HuH-7.5 (cell line): Measurements from ENCODE around the gene IHH.

Experiments
- DNase-seq: peaks from one replicate; pipeline ENCODE4 v3.0.0; 2011; ENCODE audit warnings: low spot score

The IHH gene

GRCh38 chr2:219073413-219074129 is 12.8 kb upstream of the IHH start:
- peak; percentile 61 for DNase-seq

- DNase-seq, result no peak
Observed at GRCh38 chr2:219072741-219073250, 12.1 kb upstream of the IHH start.

DNA sequence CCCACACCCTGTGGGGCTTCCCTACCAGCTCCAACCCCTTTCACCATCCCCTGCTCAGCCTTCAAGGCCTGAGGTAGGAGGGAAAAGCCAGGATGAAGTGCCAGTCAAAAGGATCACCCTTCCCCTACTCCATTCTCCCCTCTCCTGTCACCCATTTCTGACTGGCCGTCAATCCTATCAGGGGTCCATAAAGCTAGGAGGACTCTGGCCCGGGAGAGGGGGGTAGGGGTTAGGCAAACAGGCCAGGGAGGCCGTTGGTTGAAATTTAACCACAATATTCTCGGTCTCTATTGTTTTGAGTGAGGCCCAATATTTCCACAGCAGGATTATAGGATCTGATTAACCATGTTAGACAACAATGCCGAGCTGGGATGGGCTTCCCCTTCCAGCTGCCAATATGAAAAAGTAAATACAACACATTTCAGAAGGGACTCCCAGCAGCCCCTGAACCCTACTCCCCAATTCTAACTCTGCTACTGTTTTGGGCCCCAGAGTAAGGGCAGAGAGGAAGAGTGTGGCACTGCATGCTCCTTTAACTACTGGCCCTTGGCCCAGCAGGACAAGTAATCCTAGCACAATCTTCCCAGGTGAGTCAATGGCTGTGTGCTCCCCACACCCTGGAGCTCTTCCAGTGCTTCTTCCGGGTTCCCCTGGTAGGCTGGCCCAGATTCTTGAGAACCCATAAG is 10.6 kb upstream of the IHH start:
- DNase-seq, result no peak

- DNase-seq, result no peak
Observed at GRCh38 chr2:219065484-219065883, 4.8 kb upstream of the IHH start.

DNA sequence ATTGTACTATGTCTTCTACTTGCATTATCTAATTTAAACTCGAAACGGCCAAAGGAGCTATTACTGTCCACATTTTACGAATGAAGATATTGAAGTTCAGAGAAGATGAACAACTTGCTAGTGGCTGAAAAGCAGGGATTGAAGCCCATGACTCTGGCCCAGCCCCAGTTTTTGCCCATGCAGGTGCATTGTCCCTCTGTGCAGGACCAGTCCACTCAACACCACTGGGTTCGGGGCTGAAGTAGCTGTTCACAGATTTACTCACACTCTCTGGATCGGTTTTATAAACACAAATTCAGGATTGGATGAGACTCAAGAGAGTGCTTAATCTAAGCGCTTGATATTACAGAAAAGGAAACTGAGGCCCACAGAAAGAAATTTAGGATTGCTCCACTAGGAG is 1.4 kb upstream of the IHH start:
- no peak for DNase-seq

- DNase-seq, result peak; percentile 43
Observed at GRCh38 chr2:219059725-219060682, 717 bp downstream of the IHH start.

DNA sequence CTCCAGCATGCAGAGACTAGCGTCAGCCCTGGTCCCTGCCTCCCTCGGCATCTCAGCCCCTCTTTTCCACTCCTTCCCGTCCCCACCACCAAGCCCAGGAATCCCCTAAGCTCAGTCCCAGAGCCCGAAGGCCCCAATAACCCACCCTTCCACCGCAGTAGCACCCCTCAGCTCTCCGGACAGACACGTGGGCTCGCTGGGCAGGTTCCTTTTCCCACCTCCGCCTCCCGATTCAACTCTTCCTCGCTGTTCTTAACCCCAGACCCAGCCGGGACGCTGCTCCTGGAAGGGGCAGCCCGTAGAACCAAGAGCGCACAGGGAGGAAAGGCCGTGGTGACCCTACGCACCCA is 1.4 kb downstream of the IHH start:
- no peak for DNase-seq

- DNase-seq, result peak; percentile 96
Observed at GRCh38 chr2:219058541-219059374, 2.0 kb downstream of the IHH start.

GRCh38 chr2:219057709-219058540 is 2.8 kb downstream of the IHH start:
- peak; percentile 80 for DNase-seq

GRCh38 chr2:219056896-219057708 is 3.6 kb downstream of the IHH start:
- no peak for DNase-seq

DNA sequence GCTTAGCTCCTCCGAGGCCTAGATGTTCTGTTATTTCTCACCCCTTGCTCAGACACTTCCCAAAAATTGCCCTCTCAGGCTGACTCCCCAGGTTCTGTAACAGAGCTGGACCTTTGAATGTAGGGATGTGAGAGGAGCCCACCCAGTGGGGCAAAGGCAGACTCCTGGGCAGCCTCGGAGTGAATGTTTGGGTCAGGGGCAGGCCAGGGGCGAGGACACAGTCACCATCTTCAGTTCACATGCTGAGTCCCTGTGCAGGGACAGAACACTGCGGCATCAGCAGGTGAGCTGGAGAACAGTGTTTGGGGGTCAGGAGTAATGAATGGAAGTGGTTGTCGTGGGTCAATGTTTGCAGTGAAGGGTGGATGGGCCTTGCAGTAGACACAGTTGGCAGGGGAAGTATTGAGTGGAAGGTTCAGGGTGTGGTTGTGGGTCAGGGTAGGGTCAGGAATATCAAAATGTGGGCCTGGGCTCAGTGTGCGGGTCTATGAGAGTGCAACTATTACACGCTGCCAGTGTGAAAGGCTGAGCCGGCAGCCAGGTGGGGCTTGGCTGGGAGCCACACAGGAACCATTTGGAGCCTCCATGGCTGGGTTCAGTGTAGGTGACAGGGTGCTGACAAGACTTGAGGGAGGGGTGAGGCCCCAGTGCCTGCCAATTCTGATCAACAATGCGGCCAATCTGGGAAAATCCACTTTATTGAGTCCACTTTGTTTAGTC is 4.4 kb downstream of the IHH start:
- DNase-seq, result no peak

- no peak for DNase-seq
Observed at GRCh38 chr2:219054956-219055903, 5.5 kb downstream of the IHH start.

DNA sequence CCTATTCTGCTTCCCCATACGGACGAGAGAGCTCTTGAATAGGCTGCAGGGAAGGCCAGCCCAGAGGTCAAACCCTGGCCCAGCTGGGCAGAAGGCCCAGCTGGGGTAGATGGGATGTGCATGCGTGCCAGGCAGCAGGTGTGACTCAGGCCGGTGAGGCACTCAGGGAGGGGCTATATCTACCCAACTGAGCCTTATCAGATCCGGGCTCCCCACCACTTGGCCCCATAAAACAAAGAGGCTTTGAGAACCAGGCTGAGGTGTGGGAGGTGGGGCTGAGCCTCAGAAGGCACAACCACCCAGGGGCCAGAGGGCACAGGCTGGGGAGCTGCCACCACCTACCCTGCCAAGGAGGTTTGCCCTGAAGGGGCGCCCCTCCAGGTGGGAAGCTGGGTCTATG is 11.4 kb downstream of the IHH start:
- DNase-seq, result no peak

- peak; percentile 43 for DNase-seq
Observed at GRCh38 chr2:219045937-219046550, 14.7 kb downstream of the IHH start.

- DNase-seq, result peak; percentile 46
Observed at GRCh38 chr2:219042750-219043149, 18.0 kb downstream of the IHH start.

DNA sequence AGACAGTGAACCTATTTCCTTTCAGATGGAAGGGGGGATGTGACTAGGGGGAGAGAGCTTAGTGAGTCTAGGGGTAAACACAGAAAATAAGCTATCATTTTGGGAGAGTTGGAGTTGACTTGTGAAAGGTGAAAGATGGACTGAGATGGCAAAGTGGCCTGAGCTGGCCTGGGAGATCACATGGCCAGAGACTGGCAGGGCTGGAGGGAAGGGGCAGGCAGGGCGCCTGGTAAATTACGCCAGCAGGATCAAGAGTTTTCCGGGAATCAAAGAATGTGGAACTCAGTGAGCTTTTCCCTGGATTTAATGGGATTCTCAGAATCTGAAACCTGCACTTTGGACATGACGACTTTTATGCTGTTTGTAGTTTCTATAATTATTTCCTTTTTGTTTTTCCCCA is 18.6 kb downstream of the IHH start:
- DNase-seq, result no peak

DNA sequence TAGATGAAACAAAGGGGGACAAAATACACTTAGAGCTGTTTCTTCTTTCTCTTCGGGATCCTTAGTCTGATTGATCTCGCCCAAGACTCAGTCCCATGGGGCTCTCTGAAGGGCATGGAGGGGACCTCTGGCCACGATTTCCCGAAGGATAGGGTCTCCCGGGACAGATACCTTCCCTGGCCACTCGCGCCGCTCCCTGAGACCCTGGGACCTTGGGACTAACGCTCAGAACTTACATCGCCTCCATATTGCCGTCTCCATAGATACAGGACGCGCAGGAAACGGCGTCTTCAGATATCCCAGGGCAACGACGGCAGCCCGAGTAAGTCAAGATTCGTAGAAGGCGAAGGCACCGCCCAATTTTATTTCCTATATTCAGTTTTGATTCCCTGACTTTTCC is 19.5 kb downstream of the IHH start, which contains the start of gene CFAP65:
Gene CFAP65, minus strand, starts transcription at position 265 of the 400 bp plus-strand sequence. CDS start 2,468 bp downstream, outside the sequence.
- no peak for DNase-seq
